ENCODE measurements around the gene PODXL.

The PODXL gene

DNA sequence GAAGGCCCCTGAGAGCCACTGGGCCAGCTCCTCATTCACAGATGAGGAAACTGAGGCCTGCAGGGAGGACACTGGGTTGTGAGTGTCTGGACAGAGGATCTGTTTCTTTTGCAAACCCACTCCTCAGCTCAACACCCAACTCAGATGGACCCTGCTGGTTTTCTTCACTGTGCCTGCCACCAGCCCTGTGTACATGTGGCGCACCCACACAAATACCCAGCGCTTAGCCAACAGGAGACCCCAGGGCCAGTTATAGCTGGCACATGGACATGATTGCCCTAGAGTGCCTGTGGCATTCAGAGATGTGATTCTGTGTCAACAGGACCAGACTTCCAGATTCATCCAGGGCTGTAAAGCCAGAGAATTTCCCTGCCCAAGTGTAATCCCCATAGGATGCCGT, 12.4 kb downstream of the PODXL start:
- Histone ChIP-seq H3K36me3 (ENCODE audit: low read length) (no peaks in the 10 kb centered on the region), H2AFZ (ENCODE audit: low read depth, low read length, severe bottlenecking) (no peak overlapping the region), H3K9me3 (ENCODE audit: insufficient read depth, low read length) (no peaks in the 10 kb centered on the region), H3K4me2 (ENCODE audit: low read depth, low read length, poor library complexity, severe bottlenecking) (no peak overlapping the region), H3K9me2 (replicated peaks; ENCODE audit: insufficient read depth, low read length) (no peaks in the 10 kb centered on the region), H4K20me1 (ENCODE audit: low read depth, low read length) (no peaks in the 10 kb centered on the region), H3K4me3 (ENCODE audit: insufficient read depth, low read length, poor library complexity, severe bottlenecking) (no peak overlapping the region), H3K79me2 (ENCODE audit: insufficient read depth, low read length) (no peaks in the 10 kb centered on the region), H3K27me3 (ENCODE audit: low read length) (no peaks in the 10 kb centered on the region), H3F3A (ENCODE audit: insufficient read depth) (no peaks in the 10 kb centered on the region), H3K27ac (ENCODE audit: low read depth, low read length) (no peak overlapping the region), H3K9ac (ENCODE audit: low read length) (no peak overlapping the region)
- TF ChIP-seq EZH2phosphoT487 (conservative IDR thresholded peaks at IDR 0.05; ENCODE audit: low read length): no peak
- no peak for TF ChIP-seq CTCF (IDR thresholded peaks at IDR 0.05; ENCODE audit: insufficient read depth, low read length, poor library complexity, severe bottlenecking)

- Histone ChIP-seq H3K27ac (ENCODE audit: low read depth, low read length) (no peak overlapping the region), H3K79me2 (ENCODE audit: insufficient read depth, low read length) (no peaks in the 10 kb centered on the region), H3K4me3 (ENCODE audit: insufficient read depth, low read length, poor library complexity, severe bottlenecking) (no peak overlapping the region), H3K4me2 (ENCODE audit: low read depth, low read length, poor library complexity, severe bottlenecking) (no peak overlapping the region), H3K36me3 (ENCODE audit: low read length) (no peaks in the 10 kb centered on the region), H3F3A (ENCODE audit: insufficient read depth) (no peaks in the 10 kb centered on the region), H3K9ac (ENCODE audit: low read length) (no peak overlapping the region), H2AFZ (ENCODE audit: low read depth, low read length, severe bottlenecking) (no peak overlapping the region), H3K27me3 (ENCODE audit: low read length) (no peaks in the 10 kb centered on the region), H3K9me2 (replicated peaks; ENCODE audit: insufficient read depth, low read length) (no peaks in the 10 kb centered on the region), H4K20me1 (ENCODE audit: low read depth, low read length) (no peaks in the 10 kb centered on the region), H3K9me3 (ENCODE audit: insufficient read depth, low read length) (no peaks in the 10 kb centered on the region)
- TF ChIP-seq CTCF (IDR thresholded peaks at IDR 0.05; ENCODE audit: insufficient read depth, low read length, poor library complexity, severe bottlenecking) (no peak), EZH2phosphoT487 (conservative IDR thresholded peaks at IDR 0.05; ENCODE audit: low read length) (no peak)
Observed at GRCh38 chr7:131543298-131543697, 13.1 kb downstream of the PODXL start.

DNA sequence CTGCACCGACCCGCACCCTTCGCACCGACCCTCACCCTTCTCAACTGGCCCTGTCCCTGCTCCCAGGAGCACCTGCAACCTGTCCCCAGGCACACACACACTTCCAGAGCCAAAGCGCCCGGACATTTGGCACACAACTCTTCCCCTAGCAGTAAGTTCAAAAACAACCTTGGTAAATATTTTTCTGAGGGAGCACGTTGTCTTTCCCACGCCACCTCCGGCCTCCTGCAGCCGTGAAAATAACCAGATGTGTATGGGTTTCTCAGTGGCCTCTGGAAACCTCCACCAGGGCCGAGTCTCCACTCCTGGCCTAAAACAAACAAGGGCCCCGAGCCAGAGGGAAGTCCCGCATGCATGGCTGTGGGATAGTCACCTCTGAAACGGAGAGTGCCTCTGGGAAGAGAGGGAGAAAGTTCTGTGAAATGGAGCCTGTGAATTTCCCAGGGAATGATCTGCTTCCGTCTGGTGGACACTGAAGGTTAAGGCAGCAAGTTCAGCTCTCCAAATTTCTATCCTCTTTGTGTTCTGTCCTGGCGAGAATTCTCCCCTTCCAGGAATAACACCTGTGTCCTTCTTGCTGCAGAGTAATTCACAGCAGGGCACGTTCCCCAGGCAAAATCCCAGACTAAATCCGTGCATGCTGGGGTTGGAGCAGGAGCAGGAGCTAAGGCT, 15.8 kb downstream of the PODXL start:
- no peak for TF ChIP-seq CTCF (IDR thresholded peaks at IDR 0.05; ENCODE audit: insufficient read depth, low read length, poor library complexity, severe bottlenecking)
- no peak for TF ChIP-seq EZH2phosphoT487 (conservative IDR thresholded peaks at IDR 0.05; ENCODE audit: low read length)
- no peaks in the 10 kb centered on the region for H3K27me3 ChIP-seq (ENCODE audit: low read length)
- H3K4me3 ChIP-seq (ENCODE audit: insufficient read depth, low read length, poor library complexity, severe bottlenecking): no peak overlapping the region
- H3K4me2 ChIP-seq (ENCODE audit: low read depth, low read length, poor library complexity, severe bottlenecking): no peak overlapping the region
- H2AFZ ChIP-seq (ENCODE audit: low read depth, low read length, severe bottlenecking): no peak overlapping the region
- no peaks in the 10 kb centered on the region for H3K36me3 ChIP-seq (ENCODE audit: low read length)
- H3K9me2 ChIP-seq (replicated peaks; ENCODE audit: insufficient read depth, low read length): no peaks in the 10 kb centered on the region
- no peaks in the 10 kb centered on the region for H3K79me2 ChIP-seq (ENCODE audit: insufficient read depth, low read length)
- H4K20me1 ChIP-seq (ENCODE audit: low read depth, low read length): no peaks in the 10 kb centered on the region
- no peak overlapping the region for H3K9ac ChIP-seq (ENCODE audit: low read length)
- no peaks in the 10 kb centered on the region for H3K9me3 ChIP-seq (ENCODE audit: insufficient read depth, low read length)
- H3K27ac ChIP-seq (ENCODE audit: low read depth, low read length): no peak overlapping the region
- no peaks in the 10 kb centered on the region for H3F3A ChIP-seq (ENCODE audit: insufficient read depth)

Data from SU-DHL-6 (cell line).